ENCODE results near the gene MYMK. TPM values are rescaled to one million over a fixed set of nuclear protein-coding genes. Genes with fewer than 3 reads are reported as not detected.

MYMK gene
- polyA plus RNA-seq, 3 donors = not detected

- no peak for TF ChIP-seq CTCF (IDR thresholded peaks at IDR 0.05)
- H3K27me3 Mint-ChIP-seq (ENCODE audit: low read depth in 3 of 3) = peaks cover 5 to 7% (median 6%) of the 10 kb centered on the region in 3 donors
- no peaks in the 10 kb centered on the region for H3K36me3 Mint-ChIP-seq
- Histone ChIP-seq H2AFZ (ENCODE audit: insufficient read depth, low read depth, low read length, poor library complexity, severe bottlenecking) (no peak overlapping the region), H3K79me2 (ENCODE audit: insufficient read depth, low read length) (no peaks in the 10 kb centered on the region), H3K4me2 (replicated peaks; ENCODE audit: extremely low read depth, low read length, poor library complexity, severe bottlenecking) (no peak overlapping the region), H3K9ac (ENCODE audit: insufficient read depth, low read length, poor library complexity, severe bottlenecking) (no peak overlapping the region), H3K27me3 (ENCODE audit: control insufficient read depth in 2 of 2, insufficient read depth in 2 of 2, low read length in 2 of 2) (no peaks in the 10 kb centered on the region), H3K9me3 (replicated peaks in 1 of 2; ENCODE audit: control insufficient read depth in 1 of 2, insufficient read depth in 1 of 2, low read length in 2 of 2) (no peaks in the 10 kb centered on the region), H3K4me3 (replicated peaks in 1 of 3; ENCODE audit: low read depth in 2 of 3, low read length in 3 of 3) (no peak overlapping the region), H4K20me1 (ENCODE audit: insufficient read depth, low read length) (no peaks in the 10 kb centered on the region), H3K36me3 (replicated peaks in 1 of 2; ENCODE audit: control insufficient read depth in 1 of 2, insufficient read depth in 2 of 2, low read length in 2 of 2) (no peaks in the 10 kb centered on the region), H3K4me1 (ENCODE audit: control insufficient read depth in 1 of 2, insufficient read depth in 2 of 2, low read length in 2 of 2) (no peaks in the 10 kb centered on the region), H3K27ac (ENCODE audit: low read depth in 1 of 2, low read length in 2 of 2) (no peak overlapping the region)
- peak overlapping the region in 1 of 7 donors; percentile 60 for H3K27ac Mint-ChIP-seq
- DNase-seq = no peak
- H3K9me3 Mint-ChIP-seq = no peaks in the 10 kb centered on the region
- intact Hi-C loops (cut with micrococcal nuclease) = no loop called here
- no peak overlapping the region for H3K4me3 Mint-ChIP-seq
- WGBS (ENCODE audit: insufficient coverage) = 99% methylated on average over 8 of the region's 8 CpGs
- no peaks in the 10 kb centered on the region for H3K4me1 Mint-ChIP-seq
Measured at GRCh38 chr9:133523106-133523505, 1.7 kb downstream of the MYMK start.

- intact Hi-C loops (cut with micrococcal nuclease) = no loop called here
- no peak overlapping the region for H3K9ac ChIP-seq (ENCODE audit: insufficient read depth, low read length, poor library complexity, severe bottlenecking)
- no peaks in the 10 kb centered on the region for H3K27me3 ChIP-seq (ENCODE audit: control insufficient read depth in 2 of 2, insufficient read depth in 2 of 2, low read length in 2 of 2)
- no peaks in the 10 kb centered on the region for H3K4me1 Mint-ChIP-seq
- no peaks in the 10 kb centered on the region for H3K36me3 Mint-ChIP-seq
- no peaks in the 10 kb centered on the region for H3K9me3 ChIP-seq (replicated peaks in 1 of 2; ENCODE audit: control insufficient read depth in 1 of 2, insufficient read depth in 1 of 2, low read length in 2 of 2)
- no peaks in the 10 kb centered on the region for H4K20me1 ChIP-seq (ENCODE audit: insufficient read depth, low read length)
- no peaks in the 10 kb centered on the region for H3K9me3 Mint-ChIP-seq
- DNase-seq = no peak
- no peak for TF ChIP-seq CTCF (IDR thresholded peaks at IDR 0.05)
- H3K79me2 ChIP-seq (ENCODE audit: insufficient read depth, low read length) = no peaks in the 10 kb centered on the region
- WGBS (ENCODE audit: insufficient coverage) = 87% methylated on average over 9 of the region's 14 CpGs
- no peak overlapping the region for H3K27ac ChIP-seq (ENCODE audit: low read depth in 1 of 2, low read length in 2 of 2)
- no peaks in the 10 kb centered on the region for H3K4me1 ChIP-seq (ENCODE audit: control insufficient read depth in 1 of 2, insufficient read depth in 2 of 2, low read length in 2 of 2)
- no peaks in the 10 kb centered on the region for H3K36me3 ChIP-seq (replicated peaks in 1 of 2; ENCODE audit: control insufficient read depth in 1 of 2, insufficient read depth in 2 of 2, low read length in 2 of 2)
- H3K4me3 Mint-ChIP-seq = no peak overlapping the region
- no peak overlapping the region for H3K27ac Mint-ChIP-seq
- H2AFZ ChIP-seq (ENCODE audit: insufficient read depth, low read depth, low read length, poor library complexity, severe bottlenecking) = no peak overlapping the region
- H3K4me2 ChIP-seq (replicated peaks; ENCODE audit: extremely low read depth, low read length, poor library complexity, severe bottlenecking) = no peak overlapping the region
- H3K4me3 ChIP-seq (replicated peaks in 1 of 3; ENCODE audit: low read depth in 2 of 3, low read length in 3 of 3) = no peak overlapping the region
- peaks cover 3 to 6% (median 5%) of the 10 kb centered on the region in 3 donors for H3K27me3 Mint-ChIP-seq (ENCODE audit: low read depth in 3 of 3)
Measured at GRCh38 chr9:133522073-133522910, 2.5 kb downstream of the MYMK start.

Data from CD14-positive monocyte (primary cell).